ENCODE data around the gene MVB12B.
"Not testable (repeated sequence)": the region's sequence is repeated elsewhere in the genome, so short reads cannot be mapped to it uniquely, and the experiment has no call there.

The MVB12B gene

DNA sequence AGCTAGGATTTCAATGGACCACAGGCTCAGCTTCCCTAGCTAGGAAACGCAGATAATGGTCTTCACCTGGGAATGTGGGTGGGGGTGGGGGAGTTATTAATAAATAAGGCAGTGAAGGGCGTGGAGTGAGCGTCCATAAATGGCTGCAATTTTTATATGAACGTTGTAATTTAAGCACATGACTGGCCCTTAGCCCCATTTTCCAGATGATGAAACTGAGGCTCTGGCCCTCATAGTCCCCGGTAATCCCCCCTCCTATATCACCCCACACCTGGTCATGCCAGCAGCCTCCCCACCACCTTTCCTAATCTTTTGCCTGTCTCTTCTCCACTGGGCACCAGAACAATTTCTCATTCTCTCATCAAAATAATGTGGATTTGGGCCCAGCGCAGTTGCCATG is 225.2 kb downstream of the MVB12B start:
- no peak for DNase-seq

DNA sequence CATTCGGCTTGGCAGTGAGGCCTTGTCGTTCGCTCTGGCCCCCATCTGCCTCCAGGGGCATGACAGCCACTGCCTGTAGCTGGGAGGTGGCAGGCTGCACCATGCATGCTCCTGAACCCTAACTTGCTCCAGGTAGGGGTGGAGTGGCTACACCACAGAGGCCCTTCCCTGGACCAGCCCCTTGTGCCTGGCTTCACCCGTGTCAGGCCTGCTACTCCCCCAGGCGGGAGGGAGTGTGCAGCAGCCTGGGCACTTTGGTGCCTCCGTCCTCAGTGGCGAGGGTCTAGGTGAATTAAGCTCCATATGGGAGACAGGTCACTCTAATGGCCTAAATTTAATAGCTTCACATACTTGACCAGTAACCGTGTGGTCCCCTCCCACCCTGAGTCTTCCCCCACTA is 227.7 kb downstream of the MVB12B start:
- DNase-seq = no peak

DNA sequence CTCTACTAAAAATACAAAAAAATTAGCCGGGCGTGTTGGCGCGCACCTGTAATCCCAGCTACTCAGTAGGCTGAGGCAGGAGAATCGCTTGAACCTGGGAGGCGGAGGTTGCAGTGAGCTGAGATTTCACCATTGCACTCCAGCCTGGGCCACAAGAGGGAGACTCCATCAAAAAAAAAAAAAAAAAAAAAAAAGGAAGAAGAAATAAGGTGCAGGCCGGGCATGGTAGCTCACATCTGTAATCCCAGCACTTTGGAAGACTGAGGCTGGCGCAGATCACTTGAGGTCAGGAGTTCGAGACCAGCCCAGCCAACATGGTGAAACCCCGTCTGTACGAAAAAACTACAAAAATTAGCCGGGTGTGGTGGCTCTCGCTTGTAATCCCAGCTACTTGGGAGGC is 228.8 kb downstream of the MVB12B start:
- not testable (repeated sequence) for DNase-seq
